HG02938 (cell line): ENCODE results near the gene SDHA.

Experiments
- ATAC-seq: cut with Tn5 transposase; IDR thresholded peaks from one replicate; pipeline ENCODE4 v1.9.1; 2021; ENCODE audit warnings: mild to moderate bottlenecking, moderate library complexity; ENCODE audit not compliant: unreplicated experiment

The SDHA gene

DNA sequence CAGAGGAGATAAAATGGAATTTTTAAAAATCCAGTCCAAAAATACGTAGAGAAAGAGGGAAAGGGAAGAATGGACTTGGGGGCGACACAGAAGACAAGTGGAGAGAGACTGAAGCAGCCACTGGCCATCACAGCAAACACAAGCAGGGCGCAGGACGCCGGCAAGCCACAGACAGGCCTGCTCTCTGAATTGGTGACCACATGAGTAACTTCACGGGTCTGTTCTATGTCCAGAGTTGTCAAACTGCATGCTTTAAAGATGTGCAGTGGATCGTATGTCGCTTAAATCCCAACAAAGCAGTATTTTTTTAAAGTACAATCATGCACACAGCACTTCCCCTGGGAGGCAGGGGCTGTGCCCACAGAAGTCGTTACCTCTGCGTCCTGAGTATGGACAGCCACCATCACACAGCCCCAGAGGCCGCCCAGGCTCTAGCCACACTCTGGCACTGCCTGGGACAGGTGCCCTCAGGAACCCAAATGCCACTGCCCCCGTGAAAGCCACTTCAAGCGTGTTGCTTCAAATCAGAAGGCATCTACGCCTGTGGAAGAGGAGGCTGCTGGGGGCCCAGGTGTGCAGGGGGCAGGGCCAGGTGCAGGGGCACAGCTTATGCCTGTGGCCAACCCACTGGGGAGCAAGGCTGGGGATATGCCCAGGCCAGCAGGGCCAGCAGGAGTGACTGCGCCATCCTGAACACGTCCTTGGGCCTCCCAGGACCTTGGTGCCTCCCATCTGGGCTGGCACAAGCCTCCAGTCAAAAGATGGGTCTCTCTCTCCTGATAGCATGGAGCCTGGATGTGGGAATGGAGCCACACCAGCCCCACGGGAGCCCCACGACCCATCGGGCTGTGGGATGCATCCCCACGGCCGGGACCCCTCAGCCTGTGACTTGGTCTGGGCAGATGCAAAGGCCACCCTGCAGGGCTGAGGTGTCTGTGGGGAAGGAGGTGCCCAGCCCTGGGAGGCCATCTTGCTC is 32.7 kb upstream of the SDHA start:
- no peak for ATAC-seq

DNA sequence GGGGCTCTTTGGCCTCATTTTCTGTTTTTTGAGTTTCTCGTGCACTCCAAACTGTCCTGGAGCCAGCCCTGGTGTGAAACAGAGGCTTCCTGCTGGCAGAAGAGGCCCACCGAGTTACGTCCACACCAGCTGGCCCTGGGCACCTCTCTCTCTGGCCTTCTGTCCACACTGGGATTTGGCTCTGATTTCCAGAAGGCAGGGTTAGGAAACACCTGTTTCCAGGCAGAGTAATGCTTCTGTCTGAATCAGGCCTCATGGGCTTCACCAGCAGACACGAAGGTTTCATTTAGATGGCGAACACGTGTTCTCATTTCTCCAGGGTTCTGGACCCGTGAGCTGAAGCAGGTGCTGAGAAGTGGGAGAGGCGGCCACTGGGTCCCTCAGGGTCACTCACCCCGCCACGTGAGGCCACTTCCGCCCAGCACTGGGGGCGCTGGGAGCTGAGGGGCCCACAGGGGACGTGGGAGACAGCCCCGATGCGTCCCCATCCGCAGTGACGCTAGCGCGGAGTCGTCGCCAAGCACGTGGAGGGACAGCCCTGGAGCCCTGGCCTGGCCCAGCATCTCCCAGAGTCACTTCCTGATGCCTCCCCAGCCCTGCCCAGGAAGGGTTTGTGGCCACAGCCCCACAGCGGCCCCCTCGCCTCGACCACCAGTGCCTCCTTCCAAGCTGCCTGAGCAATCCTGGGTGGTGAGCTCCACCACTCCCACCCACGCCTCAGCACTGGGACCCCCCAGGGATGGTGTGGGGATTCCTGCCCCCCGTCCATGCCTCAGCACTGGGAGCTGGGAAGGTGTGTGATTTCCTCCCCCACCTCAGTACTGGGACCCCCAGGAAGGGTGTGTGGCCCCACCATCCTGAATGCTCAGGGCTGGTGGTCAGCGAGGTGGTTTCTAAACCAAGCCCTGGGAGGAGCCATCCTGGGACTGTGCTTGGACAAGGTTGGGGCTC is 31.8 kb upstream of the SDHA start:
- ATAC-seq = no peak

DNA sequence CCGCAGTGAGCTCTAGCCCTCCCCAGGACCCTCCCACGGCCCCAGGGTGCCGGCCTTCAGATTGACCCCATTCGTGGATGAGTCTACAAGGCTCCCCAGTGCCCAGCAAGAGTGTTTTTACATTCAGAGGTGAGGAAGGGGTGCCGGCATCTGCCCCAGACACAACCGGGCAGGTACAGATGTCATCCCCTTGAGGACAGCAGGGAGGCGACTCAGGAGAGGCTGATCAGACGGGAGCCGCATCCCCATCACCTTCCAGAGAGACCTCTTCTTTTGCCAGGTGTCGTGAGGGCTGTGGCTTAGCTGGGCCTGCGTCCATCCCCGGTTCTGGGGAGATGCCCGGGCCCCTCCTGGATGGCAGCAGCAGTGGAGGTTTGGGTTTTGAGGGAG is 31.1 kb upstream of the SDHA start:
- ATAC-seq = no peak

DNA sequence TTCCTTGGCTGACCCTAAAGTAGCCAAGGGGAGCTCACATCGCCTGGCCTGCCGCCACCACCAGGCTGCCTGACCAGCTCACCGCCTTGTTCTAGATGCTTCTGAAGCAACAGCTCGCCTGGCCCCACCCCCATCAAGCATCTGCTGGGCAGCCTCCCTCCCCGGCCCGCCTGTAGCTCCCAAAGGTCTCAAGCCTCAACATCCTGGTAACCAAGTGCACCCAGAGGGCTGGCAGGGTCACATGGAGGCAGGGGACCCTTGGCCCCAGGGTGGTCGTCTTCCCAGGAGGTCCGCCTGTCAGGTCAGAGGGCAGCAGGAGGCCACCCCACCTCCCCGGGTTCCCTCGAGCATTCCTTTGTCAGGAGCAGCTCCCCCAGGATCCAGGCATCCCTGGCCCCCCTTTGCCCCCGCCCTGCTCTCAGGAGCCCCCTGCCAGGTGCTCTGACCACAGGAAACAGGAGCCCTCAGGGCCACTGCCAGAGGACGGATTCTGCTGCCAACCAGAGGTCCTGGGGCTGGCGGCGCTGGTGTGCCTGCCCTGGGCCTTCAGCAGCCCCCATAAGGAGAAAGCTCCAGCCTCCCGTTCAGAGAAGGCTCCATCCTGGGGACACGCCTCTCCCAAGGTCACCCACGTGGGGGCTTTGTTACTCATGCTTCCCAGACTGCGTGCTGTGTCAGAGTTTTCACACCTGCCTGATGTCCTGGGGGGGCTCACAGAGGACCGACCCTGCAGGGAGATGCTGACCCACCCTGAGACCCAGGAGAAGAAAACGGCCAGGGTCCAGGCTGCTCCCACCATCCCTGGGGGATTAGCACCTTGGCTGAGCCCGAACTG is 30.3 kb upstream of the SDHA start:
- no peak for ATAC-seq

DNA sequence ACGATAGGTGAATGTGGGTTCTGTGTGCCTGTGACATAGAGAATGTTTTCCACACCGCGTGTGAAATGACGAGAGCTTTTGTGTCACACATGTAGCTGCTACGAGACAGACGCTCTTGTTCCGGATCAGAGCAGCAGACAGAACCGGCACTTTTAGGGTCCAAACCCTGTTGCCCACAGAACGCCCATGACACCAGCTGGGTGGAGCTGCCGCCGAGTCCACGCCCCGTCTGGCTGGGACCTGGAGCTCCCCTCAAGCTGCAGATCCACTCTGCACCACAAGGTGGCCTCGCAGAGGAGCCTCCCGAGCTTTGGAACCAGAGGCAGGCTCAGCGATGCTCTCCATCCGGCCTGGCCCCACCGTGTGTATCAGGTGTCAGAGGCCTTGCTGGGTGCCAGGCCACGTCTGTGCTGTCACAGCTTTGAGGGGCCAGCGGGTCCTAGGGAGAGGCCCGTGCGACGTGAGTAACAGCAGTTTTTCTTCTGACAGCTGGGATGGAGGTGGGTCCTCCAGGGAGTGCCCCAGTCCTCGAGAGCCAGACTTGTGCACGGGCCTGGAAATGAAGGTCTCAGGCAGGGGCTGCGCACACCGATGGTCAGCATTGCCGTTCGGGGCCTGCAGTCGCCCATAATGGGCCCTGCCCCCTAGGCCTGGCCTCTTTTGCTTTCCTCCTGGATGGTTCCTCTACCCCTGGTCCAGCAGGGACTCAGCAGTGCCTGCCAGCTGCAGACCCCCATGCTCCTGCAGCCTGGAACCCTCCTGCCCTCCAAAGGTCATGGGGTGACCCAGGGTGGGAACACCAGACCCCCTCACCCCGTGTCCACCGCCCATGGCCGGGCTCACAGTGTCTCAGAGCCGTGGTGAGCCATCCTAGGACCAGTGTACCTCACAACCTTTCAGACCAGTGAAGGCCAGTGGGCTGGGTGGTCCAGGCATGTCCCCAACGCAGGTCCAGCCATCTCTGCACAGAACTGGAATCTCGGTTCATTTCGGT is 29.3 kb upstream of the SDHA start:
- peak; percentile 78 for ATAC-seq

DNA sequence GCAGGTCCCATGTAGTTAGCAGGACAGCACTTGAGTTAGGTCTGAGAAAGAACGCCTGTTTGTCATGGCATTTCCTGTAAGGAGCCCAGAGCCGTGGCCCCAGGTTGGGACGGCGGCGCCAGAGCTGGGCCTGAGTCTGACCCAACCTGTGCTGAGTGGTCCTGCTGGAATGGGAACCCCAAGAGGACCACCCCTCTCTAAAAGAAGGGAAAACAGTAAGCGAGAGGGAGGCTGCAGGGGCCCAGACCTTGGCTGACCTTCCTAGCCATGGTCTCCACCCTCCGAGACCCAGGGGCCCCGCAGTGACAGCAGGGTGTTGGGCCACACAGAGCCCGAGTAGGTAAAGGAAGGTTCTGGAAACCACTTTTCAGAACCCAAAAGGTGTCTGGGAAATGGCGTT is 28.6 kb upstream of the SDHA start:
- no peak for ATAC-seq

DNA sequence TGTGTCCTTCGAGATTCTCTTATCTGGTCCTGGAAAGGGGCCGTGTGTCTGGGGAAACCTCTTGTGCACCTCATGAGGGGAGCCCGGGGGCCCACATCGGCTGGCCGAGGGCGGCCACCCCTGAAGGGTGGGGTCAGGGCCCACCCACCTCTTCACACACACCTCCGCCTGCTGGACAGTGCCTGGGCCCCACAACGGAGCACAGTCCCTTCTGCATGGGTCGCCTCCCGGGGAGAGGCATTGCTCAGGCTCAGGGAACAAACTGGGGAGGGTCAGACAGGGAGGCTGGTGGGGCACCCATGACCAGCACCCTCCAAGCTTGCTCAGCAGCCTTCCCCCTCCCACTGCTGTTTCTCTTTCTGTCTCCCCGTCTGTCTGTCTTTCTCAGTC is 28.1 kb upstream of the SDHA start:
- no peak for ATAC-seq

DNA sequence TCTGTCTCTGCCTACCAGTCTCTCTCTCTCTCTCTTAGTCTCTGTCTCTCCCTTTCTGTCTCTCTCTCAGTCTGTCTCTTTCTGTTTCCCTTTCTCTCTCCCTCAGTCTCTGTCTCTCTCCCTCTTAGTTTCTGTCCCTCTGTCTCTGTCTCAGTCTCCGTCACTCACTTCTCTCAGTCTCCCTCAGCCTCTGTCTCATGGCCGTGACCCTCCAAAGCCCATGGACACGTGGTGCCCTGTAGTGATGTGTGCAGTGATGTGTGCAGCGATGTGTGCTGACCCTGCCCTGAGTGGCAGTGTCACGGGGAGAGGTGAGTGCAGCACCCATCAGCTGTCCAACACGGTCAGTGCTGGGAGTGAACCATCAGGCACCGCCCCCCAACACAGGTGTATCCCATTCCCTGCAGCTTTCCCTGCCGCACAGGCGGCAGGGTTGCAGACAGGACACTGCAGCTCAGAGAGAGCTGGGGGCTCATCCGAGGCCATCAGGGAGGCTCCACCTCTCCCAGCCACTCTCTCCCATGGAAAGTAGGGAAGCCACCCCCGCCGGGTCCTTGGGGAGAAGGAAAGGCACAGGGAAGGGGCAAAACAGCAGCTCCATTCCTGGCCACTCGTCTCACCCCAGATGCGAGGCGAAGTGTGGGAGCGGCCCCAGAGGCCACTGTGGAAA is 27.6 kb upstream of the SDHA start:
- peak; percentile 33 for ATAC-seq

DNA sequence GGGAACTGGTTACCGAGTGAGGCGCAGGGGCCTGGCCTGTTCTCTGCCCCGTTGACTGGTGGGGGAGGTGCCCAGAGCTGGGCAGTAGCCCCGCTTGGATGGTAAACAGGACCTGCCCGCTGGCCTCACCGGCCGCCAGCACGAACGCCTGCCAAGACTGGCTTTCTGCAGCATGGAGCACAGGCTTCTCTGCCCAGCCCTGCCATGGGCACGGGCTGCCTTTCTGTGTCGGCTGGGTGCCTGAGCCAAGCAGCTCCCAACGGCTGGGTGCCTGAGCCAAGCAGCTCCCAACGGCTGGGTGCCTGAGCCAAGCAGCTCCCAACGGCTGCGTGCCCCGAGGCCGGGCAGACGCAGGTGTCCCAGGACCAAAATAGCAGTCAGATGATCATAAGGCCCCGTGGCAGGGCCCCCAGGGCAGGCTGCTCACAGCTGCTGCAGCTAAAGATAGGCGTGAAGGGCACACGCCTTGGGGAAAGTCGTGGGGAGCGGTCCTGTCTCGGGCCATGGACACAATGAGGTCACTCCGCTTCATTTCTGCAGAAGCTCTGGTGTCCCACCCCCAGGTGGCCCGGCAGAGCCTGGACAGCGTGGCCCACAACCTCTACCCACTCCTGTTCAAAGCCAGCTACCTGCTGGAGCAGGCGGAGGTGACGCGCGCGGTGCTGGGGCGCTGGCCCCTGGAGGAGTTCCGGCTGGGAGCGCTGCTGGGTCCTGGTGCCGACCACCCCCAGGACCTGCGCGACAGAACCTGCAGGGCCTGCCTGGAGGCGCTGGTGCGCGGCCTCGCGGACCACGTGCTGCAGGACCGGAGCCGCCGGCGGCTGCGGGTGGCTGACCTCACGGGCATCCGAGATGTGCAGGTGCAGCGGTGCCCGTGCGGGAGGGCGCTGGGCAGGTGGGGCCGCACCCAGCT is 26.8 kb upstream of the SDHA start, which contains the start of gene LRRC14B:
TSS of gene LRRC14B (plus strand) at position 460 of the 913 bp plus-strand sequence. CDS start at position 504, 44 bp downstream.
- ATAC-seq = no peak

DNA sequence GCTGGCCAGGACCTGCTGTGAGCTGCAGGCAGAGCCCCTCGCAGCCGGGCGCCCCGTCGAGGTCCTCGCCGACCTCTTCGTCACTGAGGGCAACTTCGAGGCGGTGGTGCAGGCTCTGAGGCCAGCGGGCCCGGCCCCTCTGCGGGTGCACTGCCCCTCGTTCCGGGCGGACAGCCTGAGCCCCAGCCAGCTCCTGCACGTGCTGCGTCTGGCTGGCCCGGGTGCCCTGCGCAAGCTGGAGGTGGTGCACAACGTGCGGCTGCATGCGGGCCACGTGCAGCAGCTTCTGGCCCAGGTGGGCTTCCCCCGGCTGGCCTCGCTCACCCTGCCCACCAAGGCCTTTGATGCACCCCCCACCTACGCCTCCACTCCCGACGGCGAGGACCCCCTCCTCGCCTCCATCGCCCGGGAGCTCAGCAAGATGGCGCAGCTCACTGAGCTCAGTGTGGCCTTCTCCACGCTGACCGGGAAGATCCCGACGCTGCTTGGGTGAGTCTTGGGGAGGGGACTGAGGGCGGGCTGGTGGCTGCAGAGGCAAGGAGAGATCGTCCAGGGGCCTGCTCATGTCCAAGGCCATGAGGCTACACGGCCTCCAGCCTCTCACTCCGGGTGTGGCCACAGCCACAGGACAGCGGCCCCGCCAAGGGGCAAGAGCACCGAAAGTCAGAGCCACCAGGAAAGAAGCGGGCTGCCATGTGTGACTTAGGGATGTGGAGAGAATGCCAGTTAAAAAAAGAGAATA is 26.0 kb upstream of the SDHA start:
- no peak for ATAC-seq

DNA sequence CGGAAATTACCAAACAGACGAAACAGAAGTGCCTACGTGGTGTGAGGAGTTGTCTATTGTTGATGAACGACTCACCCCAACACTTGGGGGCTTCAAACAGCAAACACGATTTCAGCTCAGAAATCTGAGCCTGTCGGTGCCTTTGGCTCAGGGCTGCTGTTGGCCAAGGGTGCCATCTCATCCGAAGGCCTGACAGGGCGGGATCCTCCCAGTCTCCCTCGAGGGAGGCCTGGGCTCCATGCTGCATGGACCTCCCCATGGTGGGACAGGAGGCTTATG is 25.5 kb upstream of the SDHA start:
- ATAC-seq = no peak

DNA sequence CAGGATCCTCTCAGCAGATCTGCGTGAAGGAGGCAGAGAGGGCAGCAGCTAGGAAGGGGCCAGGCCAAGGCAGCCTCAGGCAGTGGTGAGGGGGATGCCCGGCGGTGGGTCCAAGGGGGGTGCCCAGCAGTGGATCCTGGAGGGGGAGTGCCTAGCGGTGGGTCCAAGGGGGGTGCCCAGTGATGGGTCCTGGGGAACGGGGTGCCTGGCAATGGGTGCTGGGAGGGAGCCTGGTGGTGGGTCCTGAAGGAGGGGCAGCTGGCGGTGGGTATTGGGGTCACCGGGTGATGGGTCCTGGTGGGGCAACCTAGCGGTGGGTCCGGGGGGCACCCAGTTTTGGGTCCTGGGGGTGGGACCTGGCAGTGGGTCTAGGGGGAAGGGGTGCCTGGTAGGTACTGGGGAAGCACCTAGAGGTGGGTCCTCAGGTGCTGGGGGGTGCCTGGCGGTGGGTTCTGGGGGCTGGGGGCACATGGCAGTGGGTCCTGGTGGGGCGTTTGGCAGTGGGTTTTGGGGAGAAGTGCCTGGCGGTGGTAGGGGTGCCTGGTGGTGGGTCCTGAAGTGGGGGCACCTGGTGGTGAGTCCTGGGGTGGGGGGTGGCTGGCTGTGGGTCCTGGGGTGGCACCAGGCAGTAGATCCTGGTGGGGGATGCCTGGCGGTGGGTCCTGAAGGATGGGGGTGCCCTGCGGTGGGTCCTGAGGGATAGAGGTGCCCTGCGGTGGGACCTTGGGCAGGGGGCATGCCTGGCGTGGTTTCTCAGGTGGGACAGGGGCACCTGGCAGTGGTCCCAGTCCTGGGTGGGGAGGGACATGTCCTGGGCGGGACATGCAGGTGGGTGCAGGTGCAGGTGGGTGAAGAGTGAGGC is 24.9 kb upstream of the SDHA start:
- ATAC-seq = no peak

DNA sequence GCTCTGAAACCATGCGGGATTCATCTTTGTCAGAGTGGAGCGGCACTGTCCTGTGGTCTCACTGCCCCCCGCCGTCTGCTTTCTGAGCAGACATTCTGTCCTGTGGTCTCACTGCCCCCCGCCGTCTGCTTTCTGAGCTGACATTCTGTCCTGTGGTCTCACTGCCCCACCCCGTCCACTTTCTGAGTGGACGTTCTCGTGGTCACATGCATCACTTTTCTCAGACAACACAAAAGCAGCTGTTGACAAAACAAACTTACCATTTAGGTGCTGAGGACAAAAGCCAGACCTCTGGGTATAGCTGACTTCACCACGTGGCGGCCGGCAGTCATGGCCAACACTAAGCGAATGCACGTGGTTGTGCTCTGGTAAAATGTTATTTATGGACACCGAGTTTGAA is 24.0 kb upstream of the SDHA start:
- no peak for ATAC-seq

DNA sequence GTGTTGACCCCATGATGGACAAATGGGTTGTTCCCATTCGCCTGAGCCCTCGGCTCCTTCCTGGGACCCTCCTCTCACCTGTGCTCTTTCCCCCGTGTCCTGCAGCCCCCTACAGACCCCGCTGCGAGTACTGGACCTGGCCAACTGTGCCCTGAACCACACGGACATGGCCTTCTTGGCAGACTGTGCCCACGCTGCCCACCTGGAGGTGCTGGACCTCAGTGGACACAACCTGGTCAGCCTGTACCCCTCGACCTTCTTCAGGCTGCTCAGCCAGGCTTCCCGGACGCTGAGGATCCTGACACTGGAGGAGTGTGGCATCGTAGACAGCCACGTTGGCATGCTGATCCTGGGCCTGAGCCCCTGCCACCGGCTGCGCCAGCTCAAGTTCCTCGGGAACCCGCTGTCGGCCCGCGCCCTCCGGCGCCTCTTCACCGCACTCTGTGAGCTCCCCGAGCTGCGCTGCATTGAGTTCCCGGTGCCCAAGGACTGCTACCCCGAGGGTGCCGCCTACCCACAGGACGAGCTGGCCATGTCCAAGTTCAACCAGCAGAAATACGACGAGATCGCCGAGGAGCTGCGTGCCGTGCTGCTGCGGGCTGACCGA is 23.4 kb upstream of the SDHA start:
- ATAC-seq = no peak

DNA sequence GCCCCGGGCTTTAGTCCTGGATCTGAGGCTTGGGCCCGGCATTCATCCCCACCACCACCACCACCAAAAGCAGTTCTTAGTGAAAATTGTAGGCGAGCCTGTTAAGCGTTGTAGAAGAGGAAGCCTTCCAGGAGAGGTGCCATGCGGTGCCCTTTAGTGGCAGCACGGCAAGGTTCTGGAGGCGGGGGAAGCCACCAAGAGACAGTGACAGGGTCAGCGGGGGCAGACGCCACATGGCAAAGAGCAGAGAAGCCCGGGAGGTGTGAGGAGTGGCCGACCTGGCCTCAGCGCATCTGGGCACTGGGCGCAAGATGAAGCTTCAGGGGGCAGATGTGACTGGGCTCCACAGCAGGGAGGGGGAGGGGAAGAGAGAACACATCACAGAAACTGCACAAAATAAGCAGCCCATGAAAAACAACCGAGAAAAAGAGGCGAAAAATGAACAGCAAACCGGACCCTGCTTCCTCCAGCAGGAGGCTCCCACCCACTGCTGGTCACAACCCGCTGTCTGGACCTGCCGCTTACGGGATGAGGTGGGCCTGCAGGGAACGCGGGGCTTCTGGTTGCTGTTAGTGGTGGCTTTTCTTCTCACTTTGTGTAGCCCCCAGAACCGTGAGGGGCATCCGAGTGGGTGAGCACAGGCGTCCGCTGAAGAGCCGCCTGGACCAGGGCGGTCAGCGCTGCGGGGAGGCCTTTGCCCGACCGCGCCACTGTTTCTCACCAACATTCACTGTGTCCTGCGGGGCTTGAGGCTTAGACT is 22.5 kb upstream of the SDHA start:
- ATAC-seq = no peak
